A673 (cell line): Measurements from ENCODE around the gene PTPN1.

Experiments
- EZH2 ChIP-seq: fragments of 200-600 bp; sonication (generic); IDR thresholded peaks from 2 replicates; pipeline ENCODE4 v1.6.1; 2017; ENCODE audit warnings: borderline replicate concordance, low read depth, mild to moderate bottlenecking, mixed read lengths, antibody characterized with exemption, low read length; ENCODE audit not compliant: poor library complexity, severe bottlenecking
- TF ChIP-seq, protein P1 (sequence below): fragments of 300-800, 200-600 bp; sonication (generic); conservative IDR thresholded peaks from 2 replicates; pipeline ENCODE4 v1.5.1; 2017; ENCODE audit warnings: low read depth, mild to moderate bottlenecking, antibody characterized with exemption, low read length, moderate library complexity, mixed read lengths

DNA sequence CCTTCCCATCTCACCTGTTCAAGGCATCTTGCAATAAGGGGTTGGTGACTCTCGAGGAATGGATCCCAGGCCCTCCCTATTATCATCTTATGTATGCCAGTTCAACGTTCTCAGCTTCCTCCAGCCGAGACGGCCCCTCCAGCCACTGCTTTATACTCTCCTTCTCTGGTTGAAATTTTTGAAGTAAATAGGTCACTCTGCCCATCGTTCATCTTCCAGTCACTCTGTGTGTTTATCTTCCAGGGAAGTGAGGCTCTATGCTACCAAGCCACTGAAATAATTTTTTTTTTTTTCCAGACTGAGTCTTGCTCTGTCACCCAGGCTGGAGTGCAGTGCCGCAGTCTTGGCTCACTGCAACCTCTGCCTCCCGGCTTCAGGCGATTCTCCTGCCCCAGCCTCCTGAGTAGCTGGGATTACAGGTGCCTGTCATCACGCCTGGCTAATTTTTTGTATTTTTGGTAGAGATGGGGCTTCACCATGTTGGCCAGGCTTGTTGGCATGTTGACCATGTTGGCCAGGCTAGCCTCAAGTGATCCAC is 17.0 kb downstream of the PTPN1 start:
- TF ChIP-seq, protein P1, sequence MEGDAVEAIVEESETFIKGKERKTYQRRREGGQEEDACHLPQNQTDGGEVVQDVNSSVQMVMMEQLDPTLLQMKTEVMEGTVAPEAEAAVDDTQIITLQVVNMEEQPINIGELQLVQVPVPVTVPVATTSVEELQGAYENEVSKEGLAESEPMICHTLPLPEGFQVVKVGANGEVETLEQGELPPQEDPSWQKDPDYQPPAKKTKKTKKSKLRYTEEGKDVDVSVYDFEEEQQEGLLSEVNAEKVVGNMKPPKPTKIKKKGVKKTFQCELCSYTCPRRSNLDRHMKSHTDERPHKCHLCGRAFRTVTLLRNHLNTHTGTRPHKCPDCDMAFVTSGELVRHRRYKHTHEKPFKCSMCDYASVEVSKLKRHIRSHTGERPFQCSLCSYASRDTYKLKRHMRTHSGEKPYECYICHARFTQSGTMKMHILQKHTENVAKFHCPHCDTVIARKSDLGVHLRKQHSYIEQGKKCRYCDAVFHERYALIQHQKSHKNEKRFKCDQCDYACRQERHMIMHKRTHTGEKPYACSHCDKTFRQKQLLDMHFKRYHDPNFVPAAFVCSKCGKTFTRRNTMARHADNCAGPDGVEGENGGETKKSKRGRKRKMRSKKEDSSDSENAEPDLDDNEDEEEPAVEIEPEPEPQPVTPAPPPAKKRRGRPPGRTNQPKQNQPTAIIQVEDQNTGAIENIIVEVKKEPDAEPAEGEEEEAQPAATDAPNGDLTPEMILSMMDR: no peak
- TF ChIP-seq EZH2: no peak
